Smooth muscle cell (in vitro differentiated cells): ENCODE results near the gene FAM47E. TPM values are rescaled to one million over a fixed set of nuclear protein-coding genes. Genes with fewer than 3 reads are reported as not detected.

Experiments
- DNase-seq: peaks from one replicate; lab custom pipeline; 2025; ENCODE audit not compliant: unreplicated experiment; lab: John Stamatoyannopoulos, UW
- H2AFZ ChIP-seq: fragments of 200-600 bp; sonication (generic); 2 replicates; pipeline ENCODE4 v1.6.0; 2016; ENCODE audit warnings: antibody characterized with exemption, low read depth, mild to moderate bottlenecking
- H3F3A ChIP-seq: fragments of 200-600 bp; sonication (generic); 2 replicates; pipeline ENCODE4 v1.6.0; 2017; ENCODE audit warnings: antibody characterized with exemption, low read depth
- H3K27ac ChIP-seq: fragments of 200-600 bp; sonication (generic); 2 replicates; pipeline ENCODE4 v1.5.1; 2016; ENCODE audit warnings: low read depth, mild to moderate bottlenecking
- H3K27me3 ChIP-seq: fragments of 200-600 bp; sonication (generic); 2 replicates; pipeline ENCODE4 v1.6.1; 2016; ENCODE audit warnings: low read depth, mild to moderate bottlenecking
- H3K36me3 ChIP-seq: fragments of 200-600 bp; sonication (generic); 2 replicates; pipeline ENCODE4 v1.5.1; 2016; ENCODE audit warnings: low read depth
- H3K4me1 ChIP-seq: fragments of 200-600 bp; sonication (generic); 2 replicates; pipeline ENCODE4 v1.5.1; 2016; ENCODE audit warnings: low read depth
- H3K4me2 ChIP-seq: fragments of 200-600 bp; sonication (generic); 2 replicates; pipeline ENCODE4 v1.6.0; 2016; ENCODE audit warnings: mild to moderate bottlenecking
- H3K4me3 ChIP-seq: fragments of 200-600 bp; sonication (generic); 2 replicates; pipeline ENCODE4 v1.5.1; 2016; ENCODE audit warnings: mild to moderate bottlenecking
- H3K79me2 ChIP-seq: fragments of 200-600 bp; sonication (generic); 2 replicates; pipeline ENCODE4 v1.6.0; 2016; ENCODE audit warnings: low read depth, mild to moderate bottlenecking
- H3K9ac ChIP-seq: fragments of 200-600 bp; sonication (generic); 2 replicates; pipeline ENCODE4 v1.6.0; 2016; ENCODE audit warnings: low read depth
- H3K9me3 ChIP-seq: fragments of 200-600 bp; sonication (generic); replicated peaks from 2 replicates; pipeline ENCODE4 v1.5.1; 2016; ENCODE audit warnings: low read depth
- H4K20me1 ChIP-seq: fragments of 200-600 bp; sonication (generic); 2 replicates; pipeline ENCODE4 v1.6.0; 2016; ENCODE audit warnings: low read depth
- WGBS: methylation state at CpG from one replicate; pipeline ENCODE4 v1.1.7; 2016; ENCODE audit warnings: low lambda C conversion rate; 5-methylcytosine and 5-hydroxymethylcytosine counted together
- polyA plus RNA-seq: library from polyadenylated mRNA; unstranded; fragments of >200 nt; fragmentation: Nextera tagmentation; extraction: Ambion mirVana; gene quantifications from 2 replicates; pipeline ENCODE4 v1.2.1, GENCODE V29; 2016
- total RNA-seq: library from RNA; depleted of rRNA; stranded (reverse); fragments of >200 nt; gene quantifications from 2 replicates; pipeline ENCODE4 v1.2.3, GENCODE V29; 2014
- TF ChIP-seq, protein P1 (sequence below): fragments of 200-600 bp; sonication (generic); IDR thresholded peaks from 2 replicates; pipeline ENCODE4 v1.5.1; 2017; ENCODE audit warnings: borderline replicate concordance, mild to moderate bottlenecking, antibody characterized with exemption; ENCODE audit not compliant: insufficient read depth, poor library complexity, severe bottlenecking

The FAM47E gene
- total and polyA plus RNA-seq, 2 experiments from 2014 or later = 0.63 to 0.73 TPM

DNA sequence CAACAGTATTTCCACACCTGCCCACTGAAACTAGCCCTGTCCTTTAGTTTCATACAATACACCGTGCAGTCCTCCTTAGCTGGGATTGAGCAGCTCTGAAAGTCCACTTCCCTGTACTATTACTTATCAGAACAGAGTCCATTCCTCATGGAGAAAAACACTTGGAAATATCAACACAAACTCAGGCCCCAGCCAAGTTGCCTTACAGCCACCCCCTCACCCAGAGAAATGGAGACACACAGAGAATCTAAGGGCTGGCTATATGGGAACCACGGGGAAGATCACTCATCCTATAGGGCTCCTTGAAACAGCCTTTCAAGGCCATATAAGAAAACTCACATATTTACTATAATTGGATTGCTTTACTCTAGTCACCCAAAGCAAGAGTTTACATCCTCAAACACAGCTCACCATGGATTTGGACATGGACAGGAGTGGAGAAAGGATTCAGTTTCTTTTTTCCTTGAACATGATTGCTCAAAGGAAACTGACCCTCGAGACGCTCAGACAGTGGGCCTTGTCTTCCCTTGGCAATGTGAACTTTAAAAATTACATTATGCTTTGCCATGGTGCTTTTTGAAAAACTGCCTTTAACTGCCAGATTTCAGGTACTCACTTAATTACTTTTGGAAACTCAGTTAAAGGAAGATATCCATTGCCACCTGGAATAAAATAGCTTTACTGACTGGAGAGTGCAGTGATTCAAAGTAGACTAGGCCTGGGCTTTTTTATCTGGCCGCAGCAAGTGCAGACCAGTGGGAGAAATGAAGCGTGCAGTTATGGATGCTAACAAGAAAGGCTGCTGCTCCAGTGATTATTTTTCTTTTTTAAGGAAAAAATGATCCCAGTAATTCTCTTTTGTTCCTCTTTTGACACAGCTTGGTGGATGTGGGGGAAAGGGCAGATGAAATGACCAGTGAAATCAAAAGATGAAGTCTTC lies 39.5 kb upstream of the FAM47E start:
- Histone ChIP-seq H4K20me1 (peaks cover 35% of the 10 kb centered on the region), H2AFZ (no peak overlapping the region), H3K27me3 (no peaks in the 10 kb centered on the region), H3K4me1 (peaks cover 54% of the 10 kb centered on the region), H3K9me3 (no peaks in the 10 kb centered on the region), H3K79me2 (peaks cover 72% of the 10 kb centered on the region), H3K9ac (peak overlapping the region; percentile 94), H3K4me2 (peak overlapping the region; percentile 88), H3F3A (peaks cover 17% of the 10 kb centered on the region), H3K27ac (peak overlapping the region; percentile 96), H3K4me3 (peak overlapping the region; percentile 94), H3K36me3 (no peaks in the 10 kb centered on the region)
- DNase-seq = no peak
- 78% methylated on average over 6 of the region's 6 CpGs for WGBS
- TF ChIP-seq, protein P1, sequence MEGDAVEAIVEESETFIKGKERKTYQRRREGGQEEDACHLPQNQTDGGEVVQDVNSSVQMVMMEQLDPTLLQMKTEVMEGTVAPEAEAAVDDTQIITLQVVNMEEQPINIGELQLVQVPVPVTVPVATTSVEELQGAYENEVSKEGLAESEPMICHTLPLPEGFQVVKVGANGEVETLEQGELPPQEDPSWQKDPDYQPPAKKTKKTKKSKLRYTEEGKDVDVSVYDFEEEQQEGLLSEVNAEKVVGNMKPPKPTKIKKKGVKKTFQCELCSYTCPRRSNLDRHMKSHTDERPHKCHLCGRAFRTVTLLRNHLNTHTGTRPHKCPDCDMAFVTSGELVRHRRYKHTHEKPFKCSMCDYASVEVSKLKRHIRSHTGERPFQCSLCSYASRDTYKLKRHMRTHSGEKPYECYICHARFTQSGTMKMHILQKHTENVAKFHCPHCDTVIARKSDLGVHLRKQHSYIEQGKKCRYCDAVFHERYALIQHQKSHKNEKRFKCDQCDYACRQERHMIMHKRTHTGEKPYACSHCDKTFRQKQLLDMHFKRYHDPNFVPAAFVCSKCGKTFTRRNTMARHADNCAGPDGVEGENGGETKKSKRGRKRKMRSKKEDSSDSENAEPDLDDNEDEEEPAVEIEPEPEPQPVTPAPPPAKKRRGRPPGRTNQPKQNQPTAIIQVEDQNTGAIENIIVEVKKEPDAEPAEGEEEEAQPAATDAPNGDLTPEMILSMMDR = no peak

DNA sequence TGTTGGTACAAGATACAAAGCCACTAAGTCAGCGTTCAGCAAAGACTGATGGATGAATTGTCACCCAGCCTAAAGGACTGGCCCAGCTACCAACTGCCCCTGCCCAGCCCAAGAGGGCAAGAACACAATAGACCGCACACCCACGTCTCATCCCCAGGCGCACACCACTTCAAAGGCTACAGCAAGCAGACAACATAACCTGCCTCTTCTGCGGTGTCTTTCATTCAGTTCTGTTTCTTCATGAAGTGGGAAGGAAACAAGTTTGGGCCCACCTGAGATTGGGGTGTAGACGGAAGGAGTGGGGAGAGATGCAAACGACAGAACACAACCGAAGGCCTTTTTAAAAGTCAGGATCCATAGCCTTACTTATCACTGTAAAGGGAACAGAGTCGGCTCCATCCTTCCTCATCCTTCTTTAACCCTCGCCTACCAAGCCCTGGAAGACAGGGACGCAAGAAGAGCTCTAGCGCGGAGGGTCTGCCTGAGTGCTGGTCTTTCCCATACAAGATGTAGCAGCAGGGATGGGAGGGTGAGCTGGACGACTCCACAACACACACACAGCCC lies 38.6 kb upstream of the FAM47E start:
- peak overlapping the region; percentile 94 for H3K9ac ChIP-seq
- H2AFZ ChIP-seq = peak overlapping the region; percentile 93
- H3F3A ChIP-seq = peaks cover 9% of the 10 kb centered on the region
- H3K4me3 ChIP-seq = peak overlapping the region; percentile 94
- peak overlapping the region; percentile 88 for H3K4me2 ChIP-seq
- H3K4me1 ChIP-seq = peaks cover 45% of the 10 kb centered on the region
- no peaks in the 10 kb centered on the region for H3K9me3 ChIP-seq
- TF ChIP-seq, protein P1 = no peak
- H3K27ac ChIP-seq = peak overlapping the region; percentile 96
- H3K27me3 ChIP-seq = no peaks in the 10 kb centered on the region
- DNase-seq = no peak
- H4K20me1 ChIP-seq = peaks cover 27% of the 10 kb centered on the region
- no peaks in the 10 kb centered on the region for H3K36me3 ChIP-seq
- H3K79me2 ChIP-seq = peaks cover 63% of the 10 kb centered on the region
- WGBS = 14% methylated on average over 14 of the region's 14 CpGs

DNA sequence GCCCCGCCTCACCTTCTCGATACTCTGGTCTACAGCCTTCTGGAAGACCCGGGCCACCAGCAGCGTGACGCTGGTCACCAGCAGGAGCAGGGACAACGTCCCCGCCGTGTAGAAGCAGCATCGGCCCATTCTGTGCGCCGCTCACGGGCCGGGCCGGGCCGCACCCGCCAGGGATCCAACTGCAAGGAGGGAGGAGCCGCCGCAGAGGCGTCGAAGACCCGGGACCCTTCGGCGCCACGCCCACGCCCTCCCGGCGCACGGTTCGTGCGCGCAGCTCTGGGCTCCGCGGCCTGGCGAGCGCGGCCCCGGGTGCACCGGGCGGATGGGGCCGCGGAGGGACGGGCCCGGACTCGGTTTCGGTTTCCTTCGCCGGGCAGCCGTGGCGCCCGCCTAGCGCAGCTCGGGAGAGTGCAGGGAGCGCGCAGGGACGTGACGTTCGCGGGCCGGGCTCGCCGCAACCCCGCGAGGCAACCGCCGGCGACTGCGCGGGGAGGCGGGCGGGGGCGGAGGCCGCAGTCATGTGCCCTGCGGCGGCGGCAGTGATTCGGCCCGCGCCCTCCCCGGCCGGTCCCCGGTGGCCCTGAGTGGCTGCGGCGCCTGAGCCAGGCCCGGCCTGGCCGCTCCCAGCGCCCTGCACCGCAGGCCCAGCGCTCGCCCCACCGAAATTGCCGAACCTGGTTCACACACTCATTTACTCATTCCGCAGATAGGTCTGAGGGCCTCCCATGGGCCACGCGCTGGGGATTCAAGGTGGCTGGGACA lies 37.9 kb upstream of the FAM47E start, which contains the start of gene SCARB2:
TSS of gene SCARB2 (minus strand) at position 410 of the 762 bp plus-strand sequence. CDS start at position 129, 281 bp downstream.
- Histone ChIP-seq H3F3A (peaks cover 6% of the 10 kb centered on the region), H3K36me3 (no peaks in the 10 kb centered on the region), H3K4me3 (peak within 1 kb of the TSS; percentile 94), H4K20me1 (peaks cover 24% of the 10 kb centered on the region), H3K4me1 (peaks cover 40% of the 10 kb centered on the region), H3K9me3 (no peaks in the 10 kb centered on the region), H2AFZ (peak within 1 kb of the TSS; percentile 93), H3K79me2 (peaks cover 59% of the 10 kb centered on the region), H3K27ac (peak within 1 kb of the TSS; percentile 96), H3K4me2 (peak within 1 kb of the TSS; percentile 88), H3K27me3 (no peaks in the 10 kb centered on the region), H3K9ac (peak within 1 kb of the TSS; percentile 94)
- TF ChIP-seq, protein P1 = no peak
- 1% methylated on average over 76 of the region's 94 CpGs for WGBS
- DNase-seq = peak; percentile 87
